DOHH2 (cell line): ENCODE measurements around the gene LEKR1.

Source experiments
- EZH2phosphoT487 ChIP-seq: fragments of 200-600 bp; sonication (generic); IDR thresholded peaks from 2 replicates; pipeline ENCODE4 v1.6.1; 2017; ENCODE audit warnings: borderline replicate concordance, mild to moderate bottlenecking, antibody characterized with exemption, low read length, moderate library complexity, mixed read lengths
- TF ChIP-seq, protein P1 (sequence below): fragments of 200-600 bp; sonication (generic); IDR thresholded peaks from one replicate; pipeline ENCODE4 v1.5.1; 2014; ENCODE audit warnings: antibody characterized with exemption, mild to moderate bottlenecking, low read depth, low read length; ENCODE audit not compliant: poor library complexity, severe bottlenecking

DNA sequence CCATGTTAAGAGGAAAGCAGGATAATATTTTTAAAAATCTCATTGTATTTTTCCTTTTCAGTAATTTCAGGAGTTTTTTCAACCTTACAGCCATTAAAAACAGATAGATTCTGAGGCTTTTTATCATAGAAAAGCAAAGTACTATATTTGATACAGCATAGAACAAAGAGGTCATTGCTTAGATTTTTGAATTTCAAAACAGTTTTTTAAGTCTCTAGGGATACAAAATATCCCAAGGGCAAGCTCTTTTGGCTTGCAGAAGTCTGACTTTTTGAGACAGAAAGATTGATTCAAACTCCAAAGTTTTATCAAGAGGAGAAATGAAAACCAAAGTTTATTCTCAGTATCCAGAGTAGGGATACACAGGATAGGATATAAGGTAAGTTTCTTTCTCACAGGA lies 49.3 kb upstream of the LEKR1 start:
- TF ChIP-seq, protein P1, sequence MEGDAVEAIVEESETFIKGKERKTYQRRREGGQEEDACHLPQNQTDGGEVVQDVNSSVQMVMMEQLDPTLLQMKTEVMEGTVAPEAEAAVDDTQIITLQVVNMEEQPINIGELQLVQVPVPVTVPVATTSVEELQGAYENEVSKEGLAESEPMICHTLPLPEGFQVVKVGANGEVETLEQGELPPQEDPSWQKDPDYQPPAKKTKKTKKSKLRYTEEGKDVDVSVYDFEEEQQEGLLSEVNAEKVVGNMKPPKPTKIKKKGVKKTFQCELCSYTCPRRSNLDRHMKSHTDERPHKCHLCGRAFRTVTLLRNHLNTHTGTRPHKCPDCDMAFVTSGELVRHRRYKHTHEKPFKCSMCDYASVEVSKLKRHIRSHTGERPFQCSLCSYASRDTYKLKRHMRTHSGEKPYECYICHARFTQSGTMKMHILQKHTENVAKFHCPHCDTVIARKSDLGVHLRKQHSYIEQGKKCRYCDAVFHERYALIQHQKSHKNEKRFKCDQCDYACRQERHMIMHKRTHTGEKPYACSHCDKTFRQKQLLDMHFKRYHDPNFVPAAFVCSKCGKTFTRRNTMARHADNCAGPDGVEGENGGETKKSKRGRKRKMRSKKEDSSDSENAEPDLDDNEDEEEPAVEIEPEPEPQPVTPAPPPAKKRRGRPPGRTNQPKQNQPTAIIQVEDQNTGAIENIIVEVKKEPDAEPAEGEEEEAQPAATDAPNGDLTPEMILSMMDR = no peak
- no peak for TF ChIP-seq EZH2phosphoT487
